ENCODE data around the gene PRKCQ.

PRKCQ gene

GRCh38 chr10:6504296-6504695, 75.8 kb downstream of the PRKCQ start:
- H3K4me3 ChIP-seq (ENCODE audit: low read length): no peak overlapping the region
- DNase-seq (ENCODE audit: low read depth, low spot score): no peak

- DNase-seq (ENCODE audit: low read depth, low spot score): no peak
- H3K4me3 ChIP-seq (ENCODE audit: low read length): no peak overlapping the region
Observed at GRCh38 chr10:6503171-6503570, 76.9 kb downstream of the PRKCQ start.

GRCh38 chr10:6501931-6502330, 78.1 kb downstream of the PRKCQ start:
- no peak overlapping the region for H3K4me3 ChIP-seq (ENCODE audit: low read length)
- no peak for DNase-seq (ENCODE audit: low read depth, low spot score)

GRCh38 chr10:6499974-6500373, 80.1 kb downstream of the PRKCQ start:
- no peak overlapping the region for H3K4me3 ChIP-seq (ENCODE audit: low read length)

GRCh38 chr10:6498771-6499170, 81.3 kb downstream of the PRKCQ start:
- DNase-seq (ENCODE audit: low read depth, low spot score): peak; percentile 84
- no peak overlapping the region for H3K4me3 ChIP-seq (ENCODE audit: low read length)

More at GRCh38 chr10:6499974-6500373, 80.1 kb downstream of the PRKCQ start:
- DNase-seq (ENCODE audit: low read depth, low spot score): no peak

- H3K4me3 ChIP-seq (ENCODE audit: low read length): no peak overlapping the region
- no peak for DNase-seq (ENCODE audit: low read depth, low spot score)
Observed at GRCh38 chr10:6497620-6498019, 82.5 kb downstream of the PRKCQ start.

- DNase-seq (ENCODE audit: low read depth, low spot score): peak; percentile 59
- peak overlapping the region; percentile 38 for H3K4me3 ChIP-seq (ENCODE audit: low read length)
Observed at GRCh38 chr10:6494936-6495592, 85.0 kb downstream of the PRKCQ start.

- no peak overlapping the region for H3K4me3 ChIP-seq (ENCODE audit: low read length)
- DNase-seq (ENCODE audit: low read depth, low spot score): no peak
Observed at GRCh38 chr10:6494442-6494819, 85.6 kb downstream of the PRKCQ start.

GRCh38 chr10:6493521-6494441, 86.3 kb downstream of the PRKCQ start:
- H3K4me3 ChIP-seq (ENCODE audit: low read length): no peak overlapping the region
- no peak for DNase-seq (ENCODE audit: low read depth, low spot score)

GRCh38 chr10:6492896-6493295, 87.2 kb downstream of the PRKCQ start:
- no peak overlapping the region for H3K4me3 ChIP-seq (ENCODE audit: low read length)
- no peak for DNase-seq (ENCODE audit: low read depth, low spot score)

- no peak overlapping the region for H3K4me3 ChIP-seq (ENCODE audit: low read length)
- no peak for DNase-seq (ENCODE audit: low read depth, low spot score)
Observed at GRCh38 chr10:6491841-6492609, 88.1 kb downstream of the PRKCQ start.

- no peak for DNase-seq (ENCODE audit: low read depth, low spot score)
- H3K4me3 ChIP-seq (ENCODE audit: low read length): no peak overlapping the region
Observed at GRCh38 chr10:6490614-6491013, 89.5 kb downstream of the PRKCQ start.

- no peak for DNase-seq (ENCODE audit: low read depth, low spot score)
- H3K4me3 ChIP-seq (ENCODE audit: low read length): no peak overlapping the region
Observed at GRCh38 chr10:6487920-6488319, 92.2 kb downstream of the PRKCQ start.

- no peak for DNase-seq (ENCODE audit: low read depth, low spot score)
Observed at GRCh38 chr10:6486309-6486708, 93.8 kb downstream of the PRKCQ start.

GRCh38 chr10:6482737-6483357, 97.2 kb downstream of the PRKCQ start:
- H3K4me3 ChIP-seq (ENCODE audit: low read length): no peak overlapping the region
- no peak for DNase-seq (ENCODE audit: low read depth, low spot score)

More at GRCh38 chr10:6486309-6486708, 93.8 kb downstream of the PRKCQ start:
- no peak overlapping the region for H3K4me3 ChIP-seq (ENCODE audit: low read length)

- no peak overlapping the region for H3K4me3 ChIP-seq (ENCODE audit: low read length)
- no peak for DNase-seq (ENCODE audit: low read depth, low spot score)
Observed at GRCh38 chr10:6478722-6479121, 101.4 kb downstream of the PRKCQ start.

GRCh38 chr10:6476989-6477388, 103.1 kb downstream of the PRKCQ start:
- no peak for DNase-seq (ENCODE audit: low read depth, low spot score)
- H3K4me3 ChIP-seq (ENCODE audit: low read length): no peak overlapping the region

- peak overlapping the region; percentile 51 for H3K4me3 ChIP-seq (ENCODE audit: low read length)
- no peak for DNase-seq (ENCODE audit: low read depth, low spot score)
Observed at GRCh38 chr10:6474871-6475270, 105.2 kb downstream of the PRKCQ start.

- DNase-seq (ENCODE audit: low read depth, low spot score): peak; percentile 89
- H3K4me3 ChIP-seq (ENCODE audit: low read length): peak overlapping the region; percentile 51
Observed at GRCh38 chr10:6473901-6474370, 106.1 kb downstream of the PRKCQ start.
